Natural killer cell treated with Interleukin-12 subunit alpha and Interleukin-12 subunit beta and Interleukin-15 and Interleukin-18, amount 100 ng/mL, for 72 hours (primary cell): ENCODE data around the gene NRDE2. TPM values are rescaled to one million over a fixed set of nuclear protein-coding genes. Genes with fewer than 3 reads are reported as not detected.

Experiments used
- ATAC-seq, 2 donors: fragments of 150-1000 bp; cut with Tn5 transposase in 1 of 2; sonication (Bioruptor Pico), chemical (Tn5 transposase) in 1 of 2; 2 replicates each; pipeline ENCODE4 v1.10.0; 2021
- DNase-seq: peaks from one replicate; pipeline ENCODE4 v3.0.0; 2022; ENCODE audit warnings: low spot score
- H3K27ac Mint-ChIP-seq, 2 donors: 1 replicate in 1 of 2; 2 replicates in 1 of 2; pipeline ENCODE4 v1.8.0; 2022; ENCODE audit warnings: mixed read lengths in 2 of 2, mild to moderate bottlenecking in 1 of 2, moderate library complexity in 1 of 2
- H3K27me3 Mint-ChIP-seq, 2 donors: 1 replicate in 1 of 2; 2 replicates in 1 of 2; pipeline ENCODE4 v1.8.0; 2022; ENCODE audit warnings: mixed read lengths in 2 of 2
- H3K36me3 Mint-ChIP-seq: one replicate; pipeline ENCODE4 v1.8.0; 2022; ENCODE audit warnings: mixed read lengths
- H3K4me1 Mint-ChIP-seq, 2 donors: 1 replicate in 1 of 2; 2 replicates in 1 of 2; pipeline ENCODE4 v1.8.0; 2022; ENCODE audit warnings: low read depth in 2 of 2, mixed read lengths in 2 of 2, mild to moderate bottlenecking in 1 of 2
- H3K4me3 Mint-ChIP-seq: one replicate; pipeline ENCODE4 v1.8.0; 2022; ENCODE audit warnings: mixed read lengths
- H3K9me3 Mint-ChIP-seq: 2 replicates; pipeline ENCODE4 v1.8.0; 2022; ENCODE audit warnings: mixed read lengths
- total RNA-seq, 2 donors: library from RNA; stranded (reverse); gene quantifications; one replicate each; pipeline ENCODE4 v1.2.3, GENCODE V29; 2022

NRDE2 gene
- total RNA-seq, 2 donors from 2014 or later: 20.2 to 49.6 TPM

DNA sequence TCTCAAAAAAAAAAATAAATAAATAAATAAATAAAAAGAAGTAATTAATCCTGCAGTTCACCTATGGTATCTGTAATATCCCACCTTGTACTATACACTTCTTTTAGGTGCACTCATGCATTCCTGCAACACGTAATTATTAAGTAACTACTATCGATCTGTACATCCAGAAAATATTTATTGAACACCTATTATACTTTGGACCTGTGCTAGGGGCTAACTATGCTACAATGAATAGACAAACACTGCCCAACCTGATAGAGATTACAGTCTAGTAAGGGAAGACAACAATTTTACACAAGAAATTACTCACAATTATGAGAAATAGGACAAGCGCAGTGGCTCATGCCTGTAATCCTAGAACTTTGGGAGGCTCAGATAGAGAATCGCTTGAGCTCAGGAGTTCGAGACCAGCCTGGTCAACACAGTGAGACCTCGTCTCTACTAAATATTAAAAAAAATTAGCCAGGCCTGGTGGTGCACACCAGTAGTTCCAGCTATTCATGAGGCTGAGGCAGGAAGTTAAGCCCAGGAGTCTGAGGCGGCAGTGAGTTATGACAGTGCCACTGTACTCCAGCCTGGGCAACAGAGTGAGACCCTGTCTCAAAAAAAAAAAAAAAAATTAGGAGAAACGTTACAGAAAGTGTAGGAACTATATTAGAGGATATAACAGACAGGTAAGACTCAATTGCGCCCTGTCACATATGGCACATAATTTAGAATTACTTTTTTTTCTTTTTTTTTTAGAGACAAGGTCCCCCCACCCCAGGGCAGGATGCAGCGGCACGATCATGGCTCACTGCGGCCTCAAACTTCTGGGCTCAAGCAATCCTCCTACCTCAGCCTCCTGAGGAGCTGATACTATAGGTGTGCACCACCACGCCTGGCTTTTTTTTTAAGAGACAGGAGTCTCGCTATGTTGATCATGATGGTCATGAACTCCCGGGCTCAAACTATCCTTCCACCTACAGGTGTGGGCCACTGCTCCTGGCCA is 1.2 kb downstream of the NRDE2 start:
- Mint-ChIP-seq H3K36me3 (no peaks in the 10 kb centered on the region), H3K27me3 (peaks cover 4 to 10% of the 10 kb centered on the region in 2 donors), H3K9me3 (no peaks in the 10 kb centered on the region), H3K4me3 (peak overlapping the region; percentile 94), H3K27ac (peak overlapping the region; percentile 89 to 95), H3K4me1 (peaks cover 16 to 27% of the 10 kb centered on the region in 2 donors)
- no peak for DNase-seq
- ATAC-seq: no peak

- H3K9me3 Mint-ChIP-seq: no peaks in the 10 kb centered on the region
- H3K27me3 Mint-ChIP-seq: no peaks in the 10 kb centered on the region
- peaks cover 10% of the 10 kb centered on the region for H3K36me3 Mint-ChIP-seq
- DNase-seq (no peak), ATAC-seq (no peak)
- H3K27ac Mint-ChIP-seq: no peak overlapping the region
- H3K4me1 Mint-ChIP-seq: peaks cover 13 to 26% of the 10 kb centered on the region in 2 donors
- H3K4me3 Mint-ChIP-seq: no peak overlapping the region
Observed at GRCh38 chr14:90321891-90322290, 9.8 kb downstream of the NRDE2 start.

DNA sequence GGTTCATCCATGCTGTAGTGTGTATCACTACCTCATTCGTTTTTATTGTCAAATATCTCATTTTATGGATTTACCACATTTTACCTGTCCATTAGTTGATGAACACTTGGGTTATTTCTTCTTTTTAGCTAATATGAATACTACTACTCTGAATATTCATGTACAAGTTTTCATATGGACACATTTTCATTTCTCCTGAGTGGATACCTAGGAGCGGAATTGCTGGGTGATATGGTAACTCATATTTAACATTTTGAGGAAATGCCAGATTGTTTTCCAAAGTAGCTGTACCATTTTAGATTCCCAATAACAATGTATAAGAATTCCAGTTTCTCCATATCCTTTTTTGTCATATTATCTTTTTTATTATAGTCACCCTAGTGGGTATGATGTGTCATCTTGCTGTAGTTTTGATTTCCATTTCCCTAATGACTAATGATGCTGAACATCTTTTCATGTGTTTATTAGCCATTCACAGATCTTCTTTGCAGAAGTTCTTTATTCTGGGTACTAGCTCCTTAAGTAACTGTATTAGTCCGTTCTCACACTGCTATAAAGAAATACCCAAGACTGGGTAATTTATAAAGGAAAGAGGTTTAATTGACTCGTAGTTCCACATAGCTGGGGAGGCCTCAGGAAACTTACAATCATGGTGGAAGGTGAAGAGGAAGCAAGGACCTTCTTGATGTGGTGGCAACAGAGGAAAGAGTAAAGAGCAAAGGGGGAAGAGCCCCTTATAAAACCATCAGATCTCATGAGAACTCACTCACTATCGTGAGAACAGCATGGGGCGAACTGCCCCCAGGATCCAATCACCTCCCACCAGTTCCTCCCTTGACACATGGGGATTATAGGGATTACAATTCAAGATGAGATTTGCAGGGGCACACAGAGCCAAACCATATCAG is 11.9 kb downstream of the NRDE2 start:
- Mint-ChIP-seq H3K36me3 (peaks cover 19% of the 10 kb centered on the region), H3K4me3 (no peak overlapping the region), H3K9me3 (no peaks in the 10 kb centered on the region), H3K27me3 (no peaks in the 10 kb centered on the region), H3K4me1 (peaks cover 13 to 20% of the 10 kb centered on the region in 2 donors), H3K27ac (no peak overlapping the region)
- DNase-seq: no peak
- no peak for ATAC-seq

DNA sequence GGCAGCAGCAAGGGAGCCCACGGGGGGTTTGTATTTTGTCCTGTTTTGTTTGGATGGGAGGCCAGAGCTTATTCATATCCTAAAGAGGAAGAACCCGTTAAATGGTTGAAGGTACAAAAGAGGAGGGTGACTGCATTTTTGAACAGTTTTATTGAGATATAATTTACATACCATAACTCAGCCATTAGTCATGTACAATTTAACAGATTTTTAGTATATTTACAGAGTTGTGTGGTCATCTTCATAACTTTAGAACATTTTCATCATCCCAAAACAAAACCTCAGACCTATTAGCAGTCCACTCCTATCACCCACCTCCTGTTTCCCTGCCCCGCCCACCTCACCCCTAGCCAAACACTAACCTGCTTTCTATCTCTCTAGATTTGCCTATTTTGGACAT is 12.6 kb downstream of the NRDE2 start:
- Mint-ChIP-seq H3K27ac (no peak overlapping the region), H3K9me3 (no peaks in the 10 kb centered on the region), H3K4me1 (peaks cover 13 to 20% of the 10 kb centered on the region in 2 donors), H3K36me3 (peaks cover 19% of the 10 kb centered on the region), H3K4me3 (no peak overlapping the region), H3K27me3 (no peaks in the 10 kb centered on the region)
- ATAC-seq (no peak), DNase-seq (no peak)

DNA sequence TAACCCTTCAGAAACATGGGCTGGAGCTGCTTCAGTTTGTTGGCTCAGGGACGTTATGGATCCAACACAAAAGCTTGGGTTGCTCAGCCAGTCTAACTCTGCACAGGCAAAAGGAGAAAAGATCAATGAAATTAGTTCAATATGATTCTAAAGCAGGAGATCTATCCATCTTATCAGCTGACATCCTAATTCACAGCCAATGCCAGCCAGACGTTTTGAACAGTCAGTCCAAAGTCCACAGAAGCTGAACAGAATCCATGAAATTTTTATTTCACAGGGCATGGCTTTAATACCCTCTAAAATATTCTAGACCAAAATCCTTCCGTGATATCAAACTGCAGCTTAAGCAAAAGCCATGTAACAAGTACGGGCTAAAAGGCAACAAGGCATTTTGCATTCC is 13.7 kb downstream of the NRDE2 start:
- no peaks in the 10 kb centered on the region for H3K9me3 Mint-ChIP-seq
- no peaks in the 10 kb centered on the region for H3K27me3 Mint-ChIP-seq
- H3K27ac Mint-ChIP-seq: no peak overlapping the region
- DNase-seq (no peak), ATAC-seq (no peak)
- peaks cover 20% of the 10 kb centered on the region for H3K36me3 Mint-ChIP-seq
- H3K4me3 Mint-ChIP-seq: no peak overlapping the region
- peaks cover 11 to 15% of the 10 kb centered on the region in 2 donors for H3K4me1 Mint-ChIP-seq

- Mint-ChIP-seq H3K4me3 (no peak overlapping the region), H3K9me3 (no peaks in the 10 kb centered on the region), H3K27ac (no peak overlapping the region), H3K36me3 (peaks cover 20% of the 10 kb centered on the region), H3K27me3 (no peaks in the 10 kb centered on the region), H3K4me1 (peaks cover 11 to 15% of the 10 kb centered on the region in 2 donors)
- no peak for ATAC-seq
- DNase-seq: no peak
Observed at GRCh38 chr14:90317286-90317685, 14.5 kb downstream of the NRDE2 start.

DNA sequence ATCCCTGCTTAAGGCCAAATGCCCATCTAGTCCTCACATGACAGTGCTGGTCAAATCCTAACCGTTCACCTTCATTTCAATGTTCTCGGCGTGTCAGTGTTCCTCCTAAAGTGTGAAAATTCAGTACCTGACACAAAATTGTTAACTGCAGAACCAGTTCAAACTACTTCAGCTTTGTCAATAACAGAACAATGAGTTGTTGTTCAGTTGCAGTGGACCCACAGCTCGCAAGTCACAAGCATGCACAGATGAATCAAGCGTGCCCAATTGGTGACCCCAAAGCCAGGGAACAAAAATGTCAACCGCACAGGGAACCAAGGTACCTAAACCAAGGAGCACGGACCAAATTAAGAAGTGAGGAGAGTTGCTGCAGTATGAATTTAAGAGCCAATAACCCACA is 23.2 kb downstream of the NRDE2 start:
- H3K27ac Mint-ChIP-seq: peak overlapping the region in 1 of 2 donors; percentile 47
- no peak for ATAC-seq
- peaks cover 4 to 5% of the 10 kb centered on the region in 2 donors for H3K4me1 Mint-ChIP-seq

GRCh38 chr14:90305176-90305601 is 26.6 kb downstream of the NRDE2 start:
- peaks cover 14 to 18% of the 10 kb centered on the region in 2 donors for H3K4me1 Mint-ChIP-seq
- DNase-seq: no peak
- H3K27me3 Mint-ChIP-seq: no peaks in the 10 kb centered on the region
- ATAC-seq: no peak
- no peak overlapping the region for H3K4me3 Mint-ChIP-seq
- peaks cover 50% of the 10 kb centered on the region for H3K36me3 Mint-ChIP-seq
- no peaks in the 10 kb centered on the region for H3K9me3 Mint-ChIP-seq
- H3K27ac Mint-ChIP-seq: peak overlapping the region in 1 of 2 donors; percentile 5

More for the DNA sequence above, 23.2 kb downstream of the NRDE2 start:
- Mint-ChIP-seq H3K4me3 (no peak overlapping the region), H3K9me3 (no peaks in the 10 kb centered on the region), H3K36me3 (peaks cover 46% of the 10 kb centered on the region), H3K27me3 (no peaks in the 10 kb centered on the region)
- DNase-seq: no peak

DNA sequence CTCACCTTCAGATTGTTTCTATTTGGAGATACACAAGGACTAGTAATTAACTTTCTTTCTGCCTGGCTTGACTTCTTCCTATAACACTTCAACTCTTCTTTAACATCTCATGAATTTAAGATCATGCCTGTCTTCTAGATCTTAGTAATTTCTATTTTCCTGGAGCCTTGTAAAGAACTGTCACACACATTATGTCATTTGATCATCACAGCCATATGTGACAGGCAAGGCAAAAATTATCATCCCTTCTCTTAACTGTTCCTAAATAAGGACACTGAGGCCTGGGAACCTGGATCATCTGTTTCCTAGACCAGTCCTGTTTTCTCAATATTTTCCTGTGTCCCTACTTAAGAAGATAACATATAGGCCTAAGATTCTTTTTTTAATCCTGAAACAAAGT is 27.2 kb downstream of the NRDE2 start:
- peaks cover 43% of the 10 kb centered on the region for H3K36me3 Mint-ChIP-seq
- peaks cover 14 to 18% of the 10 kb centered on the region in 2 donors for H3K4me1 Mint-ChIP-seq
- ATAC-seq (no peak), DNase-seq (no peak)
- no peaks in the 10 kb centered on the region for H3K9me3 Mint-ChIP-seq
- no peak overlapping the region for H3K27ac Mint-ChIP-seq
- H3K4me3 Mint-ChIP-seq: no peak overlapping the region
- H3K27me3 Mint-ChIP-seq: no peaks in the 10 kb centered on the region

DNA sequence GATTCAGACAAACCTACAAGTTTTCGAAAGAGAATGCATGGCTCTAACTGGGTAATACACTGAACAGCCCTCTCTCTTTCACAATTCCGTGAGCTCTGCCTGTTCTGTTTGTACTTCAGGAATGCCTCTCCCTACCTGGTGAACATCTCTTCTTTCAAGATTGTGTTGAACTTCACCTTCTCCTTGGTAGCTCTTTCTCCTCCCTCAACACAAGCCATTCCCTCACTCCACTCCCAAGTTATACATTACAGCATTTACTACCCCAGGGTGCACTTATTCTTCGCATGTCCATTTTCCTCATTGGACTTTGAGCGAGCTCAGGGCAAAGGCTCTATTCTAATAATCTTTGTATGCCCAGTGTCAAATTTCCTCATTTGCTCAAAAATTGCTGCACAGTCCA is 28.3 kb downstream of the NRDE2 start:
- H3K27me3 Mint-ChIP-seq: no peaks in the 10 kb centered on the region
- H3K27ac Mint-ChIP-seq: no peak overlapping the region
- H3K9me3 Mint-ChIP-seq: no peaks in the 10 kb centered on the region
- H3K4me1 Mint-ChIP-seq: peaks cover 14 to 18% of the 10 kb centered on the region in 2 donors
- H3K36me3 Mint-ChIP-seq: peaks cover 35% of the 10 kb centered on the region
- ATAC-seq (no peak), DNase-seq (no peak)
- H3K4me3 Mint-ChIP-seq: no peak overlapping the region

DNA sequence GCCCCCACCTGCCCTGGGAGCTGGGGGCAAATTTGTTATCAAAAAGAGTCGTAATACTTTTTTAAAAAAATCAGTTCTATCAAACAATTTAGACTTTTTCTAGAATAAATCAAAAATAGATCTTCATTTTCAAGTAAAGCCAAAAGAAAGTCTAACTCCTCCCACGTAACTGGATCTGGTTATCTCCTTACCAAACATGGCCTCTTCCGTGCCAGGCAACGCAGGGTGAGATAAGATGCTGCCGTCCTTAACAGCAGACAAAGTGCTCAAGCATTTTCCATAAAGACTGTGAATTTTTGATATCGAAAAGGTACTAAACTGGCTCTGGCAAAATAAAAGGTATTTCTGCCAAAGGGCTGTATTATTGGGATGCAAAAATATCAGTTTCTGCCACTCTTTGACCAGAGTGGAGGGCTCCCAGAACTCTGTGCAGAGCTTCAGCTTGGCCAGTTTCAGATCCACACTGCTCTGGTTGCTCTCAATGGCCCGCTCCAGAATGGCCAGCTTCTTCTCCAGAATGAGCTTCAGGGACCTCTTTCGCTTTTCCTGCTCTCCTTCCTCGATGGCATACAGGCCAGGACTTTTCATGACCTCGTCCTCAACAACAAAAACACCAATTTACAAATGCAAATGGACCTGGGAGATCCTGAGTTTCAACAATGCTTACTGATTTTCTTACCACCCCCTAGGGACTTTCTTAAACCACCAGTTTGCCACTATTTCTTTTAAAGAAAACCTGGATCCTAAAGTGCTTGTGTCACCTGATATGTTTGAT is 29.0 kb downstream of the NRDE2 start:
- Mint-ChIP-seq H3K36me3 (peaks cover 32% of the 10 kb centered on the region), H3K4me3 (no peak overlapping the region), H3K4me1 (peaks cover 13 to 18% of the 10 kb centered on the region in 2 donors), H3K27ac (peak overlapping the region in 1 of 2 donors; percentile 24), H3K27me3 (no peaks in the 10 kb centered on the region), H3K9me3 (no peaks in the 10 kb centered on the region)
- ATAC-seq (no peak), DNase-seq (no peak)

DNA sequence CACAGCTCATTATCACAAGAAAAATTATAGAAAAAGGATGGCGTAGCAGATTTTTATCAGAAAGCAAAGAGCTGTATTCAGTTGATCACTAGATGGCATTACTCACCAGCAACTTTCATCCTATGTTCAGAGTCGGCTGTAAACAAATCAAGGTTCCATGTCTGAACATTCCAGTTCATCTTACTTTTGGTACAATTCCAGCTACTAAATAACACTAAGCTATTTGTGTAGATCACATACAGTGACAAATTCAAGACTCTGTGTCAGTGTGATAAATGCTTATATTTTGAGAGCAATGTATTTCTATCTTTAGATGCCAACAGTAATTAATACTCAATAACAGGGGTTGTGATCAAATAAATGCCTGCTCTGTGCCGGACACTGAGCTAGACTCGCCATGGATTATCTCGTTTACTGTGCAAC is 30.1 kb downstream of the NRDE2 start:
- no peak overlapping the region for H3K4me3 Mint-ChIP-seq
- H3K9me3 Mint-ChIP-seq: no peaks in the 10 kb centered on the region
- peaks cover 32% of the 10 kb centered on the region for H3K36me3 Mint-ChIP-seq
- peak overlapping the region; percentile 57 to 86 for H3K27ac Mint-ChIP-seq
- ATAC-seq (no peak), DNase-seq (no peak)
- peaks cover 12 to 18% of the 10 kb centered on the region in 2 donors for H3K4me1 Mint-ChIP-seq
- no peaks in the 10 kb centered on the region for H3K27me3 Mint-ChIP-seq

DNA sequence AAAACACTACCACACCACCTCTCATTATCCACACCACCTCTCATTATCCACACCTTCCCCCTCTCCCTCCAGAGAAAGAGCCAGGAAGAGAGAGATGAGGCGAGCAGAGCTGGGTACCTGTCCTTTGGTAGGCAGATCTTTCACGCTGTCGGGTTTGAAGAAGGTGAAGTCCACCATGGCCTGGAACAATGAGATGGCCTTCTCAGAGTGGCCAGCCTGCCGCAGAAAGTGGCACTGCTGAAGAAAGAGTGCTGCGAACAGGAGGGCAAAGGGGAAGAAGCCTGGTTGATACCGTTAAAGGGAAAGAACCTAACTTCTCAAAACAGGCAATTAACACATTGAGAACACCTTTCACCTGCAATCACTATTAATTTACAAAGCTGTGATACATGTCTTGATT is 30.6 kb downstream of the NRDE2 start:
- peak overlapping the region; percentile 57 to 86 for H3K27ac Mint-ChIP-seq
- no peak for ATAC-seq
- no peaks in the 10 kb centered on the region for H3K9me3 Mint-ChIP-seq
- no peaks in the 10 kb centered on the region for H3K27me3 Mint-ChIP-seq
- H3K4me3 Mint-ChIP-seq: no peak overlapping the region
- peaks cover 12 to 18% of the 10 kb centered on the region in 2 donors for H3K4me1 Mint-ChIP-seq
- DNase-seq: no peak
- H3K36me3 Mint-ChIP-seq: peaks cover 32% of the 10 kb centered on the region
